HepG2 (cell line): ENCODE measurements around the gene PLCL1. TPM values are rescaled to one million over a fixed set of nuclear protein-coding genes. Genes with fewer than 3 reads are reported as not detected.
A peak's percentile ranks its signal among the peaks of the same experiment; 100 is the strongest.
"Not testable (repeated sequence)": the region's sequence is repeated elsewhere in the genome, so short reads cannot be mapped to it uniquely, and the experiment has no call there.

Source experiments
- ATAC-seq: fragments of 200-7000 bp; cut with Tn5 transposase; 3 replicates; pipeline ENCODE4 v1.9.1; 2020; ENCODE audit warnings: mild to moderate bottlenecking, moderate library complexity
- BruUV-seq: library from RNA; stranded (reverse); fragments of 400-500 nt; replicated peaks from 2 replicates; lab custom pipeline; 2021; lab: Mats Ljungman, UMichigan
- CTCF ChIA-PET: fragments of 300-600 bp; formaldehyde crosslinking; extraction: SDS; loops from one replicate; lab custom pipeline; 2021; ENCODE audit warnings: low total read pairs, inconsistent platforms, low intra/inter-chr PET ratio; lab: Yijun Ruan, JAX
- POLR2A ChIA-PET: fragments of 350-600 bp; sonication (Branson Sonifier 250); formaldehyde crosslinking; loops from one replicate; lab custom pipeline; 2020; ENCODE audit warnings: antibody characterized with exemption, inconsistent platforms; lab: Yijun Ruan, JAX
- DNase-seq: peaks from one replicate; pipeline ENCODE4 v3.0.0-alpha.2; 2015; ENCODE audit warnings: low spot score
- FAIRE-seq: peaks from 3 replicates; lab custom pipeline; 2011; peaks lifted over from hg19 to GRCh38; lab: Jason Lieb, UNC
- H2AFZ ChIP-seq: one replicate; pipeline ENCODE4 v1.6.1; 2011; ENCODE audit warnings: low read length, inconsistent platforms
- H3K27ac ChIP-seq: fragments of 300-600 bp; 3 replicates; pipeline ENCODE4 v1.8.0; 2011; ENCODE audit warnings: mixed run types, mild to moderate bottlenecking, mixed read lengths, low read length, inconsistent platforms; ENCODE audit not compliant: insufficient read depth; ENCODE audit errors: extremely low read length
- H3K27me3 ChIP-seq, 2 experiments: fragments of 200-600 bp in 1 of 2; 2 replicates in 1 of 2; 3 replicates in 1 of 2; pipeline versions ENCODE4 v1.6.0 to v1.8.0; 2011; ENCODE audit warnings: low read length in 2 of 2, mild to moderate bottlenecking in 2 of 2, moderate library complexity in 2 of 2, inconsistent platforms in 1 of 2; ENCODE audit not compliant: insufficient read depth in 2 of 2, control insufficient read depth in 1 of 2
- H3K36me3 ChIP-seq, 2 experiments: fragments of 200-600 bp in 1 of 2; replicated peaks in 1 of 2; 2 replicates in 1 of 2; 3 replicates in 1 of 2; pipeline versions ENCODE4 v1.5.1 to v1.8.0; 2011; ENCODE audit warnings: low read length in 2 of 2, inconsistent platforms in 1 of 2; ENCODE audit not compliant: insufficient read depth in 2 of 2, control insufficient read depth in 1 of 2
- H3K4me1 ChIP-seq: 2 replicates; pipeline ENCODE4 v1.5.1; 2012; ENCODE audit warnings: low read length, inconsistent platforms; ENCODE audit not compliant: insufficient read depth
- H3K4me2 ChIP-seq: 2 replicates; pipeline ENCODE4 v1.6.0; 2011; ENCODE audit warnings: low read depth, low read length, inconsistent platforms
- H3K4me3 ChIP-seq, 3 experiments: fragments of 200-600 bp in 1 of 3; sonication (generic), shearing (Covaris generic) in 1 of 3; replicated peaks in 1 of 3; 2 replicates each; pipeline ENCODE4 v1.5.1; 2011 to 2016; ENCODE audit warnings: low read length in 3 of 3, inconsistent platforms in 2 of 3, low read depth in 2 of 3, mild to moderate bottlenecking in 2 of 3, control low read depth in 1 of 3, mixed read lengths in 1 of 3; ENCODE audit not compliant: insufficient read depth in 1 of 3
- H3K79me2 ChIP-seq: one replicate; pipeline ENCODE4 v1.6.1; 2011; ENCODE audit warnings: low read length, inconsistent platforms; ENCODE audit not compliant: insufficient read depth
- H3K9ac ChIP-seq: 2 replicates; pipeline ENCODE4 v1.6.0; 2011; ENCODE audit warnings: mild to moderate bottlenecking, low read depth, low read length, inconsistent platforms; ENCODE audit not compliant: insufficient read depth
- H3K9me3 ChIP-seq: 2 replicates; pipeline ENCODE4 v1.5.1; 2012; ENCODE audit warnings: mild to moderate bottlenecking, low read length
- H4K20me1 ChIP-seq: 2 replicates; pipeline ENCODE4 v1.6.0; 2011; ENCODE audit warnings: inconsistent platforms, mild to moderate bottlenecking, low read length, moderate library complexity; ENCODE audit not compliant: insufficient read depth
- ISX ChIP-seq: sonication (generic); formaldehyde crosslinking; conservative IDR thresholded peaks from 2 replicates; pipeline ENCODE4 v1.5.0; 2020; ENCODE audit warnings: missing genetic modification reagents
- MNT ChIP-seq: fragments of 450-650 bp; IDR thresholded peaks from 2 replicates; pipeline ENCODE4 v1.6.1; 2016
- NBN ChIP-seq: fragments of 450-650 bp; conservative IDR thresholded peaks from 2 replicates; pipeline ENCODE4 v1.6.1; 2017
- NFYB ChIP-seq: sonication (generic); formaldehyde crosslinking; IDR thresholded peaks from 2 replicates; pipeline ENCODE4 v1.4.0; 2020; ENCODE audit warnings: missing genetic modification reagents
- PRDM10 ChIP-seq: sonication (generic); formaldehyde crosslinking; IDR thresholded peaks from 2 replicates; pipeline ENCODE4 v1.4.0; 2020; ENCODE audit warnings: low read depth, missing genetic modification reagents
- ZBTB21 ChIP-seq: sonication (generic); formaldehyde crosslinking; IDR thresholded peaks from 2 replicates; pipeline ENCODE4 v1.4.0; 2020; ENCODE audit warnings: missing genetic modification reagents
- ZFP82 ChIP-seq: sonication (generic); formaldehyde crosslinking; IDR thresholded peaks from 2 replicates; pipeline ENCODE4 v1.5.1; 2020; ENCODE audit warnings: mild to moderate bottlenecking, missing genetic modification reagents, borderline replicate concordance
- ZFP90 ChIP-seq: sonication (generic); formaldehyde crosslinking; IDR thresholded peaks from 2 replicates; pipeline ENCODE4 v1.8.0; 2022; ENCODE audit warnings: missing genetic modification reagents, mild to moderate bottlenecking, inconsistent platforms, borderline replicate concordance
- ZNF207 ChIP-seq: fragments of 450-650 bp; IDR thresholded peaks from 2 replicates; pipeline ENCODE4 v1.6.1; 2016; ENCODE audit warnings: antibody characterized with exemption, borderline replicate concordance
- ZNF432 ChIP-seq: sonication (generic); formaldehyde crosslinking; IDR thresholded peaks from 2 replicates; pipeline ENCODE4 v1.5.0; 2020; ENCODE audit warnings: missing genetic modification reagents, mild to moderate bottlenecking, borderline replicate concordance
- ZNF768 ChIP-seq: sonication (generic); formaldehyde crosslinking; IDR thresholded peaks from 2 replicates; pipeline ENCODE4 v1.4.0; 2020; ENCODE audit warnings: missing genetic modification reagents
- ZNF816 ChIP-seq: sonication (generic); formaldehyde crosslinking; IDR thresholded peaks from 2 replicates; pipeline ENCODE4 v1.8.0; 2022; ENCODE audit warnings: missing genetic modification reagents, mild to moderate bottlenecking, borderline replicate concordance
- WGBS: methylation state at CpG from one replicate; pipeline ENCODE4 v1.1.6; 2017; ENCODE audit warnings: low lambda C conversion rate; 5-methylcytosine and 5-hydroxymethylcytosine counted together
- in situ Hi-C: cut with HindIII; loops from 2 replicates; pipeline ENCODE4 v1.10.0; 2017; ENCODE audit warnings: low pct_unique_long_range_greater_than_20kb; ENCODE audit not compliant: extremely low pct_ligation_motif_present
- intact Hi-C: fragments of 100-400 bp; cut with micrococcal nuclease; formaldehyde crosslinking; loops from one replicate; pipeline ENCODE4 v1.10.0; 2022; ENCODE audit not compliant: unreplicated experiment
- polyA plus RNA-seq, 8 experiments: library from polyadenylated mRNA; depleted of rRNA in 3 of 8; stranded (reverse) in 7 of 8; unstranded in 1 of 8; fragments of >200 nt; fragmentation: Illumina TruSeq in 4 of 8; extraction: Trizol in 4 of 8; gene quantifications; 2 replicates each; pipeline versions ENCODE4 v1.2.1 to v1.2.3, GENCODE V29; 2011 to 2016; ENCODE audit warnings: low read depth in 4 of 8, missing spikeins in 1 of 8, mixed read lengths in 1 of 8; ENCODE audit not compliant: insufficient read depth in 1 of 8
- total RNA-seq, 5 experiments: library from RNA; depleted of rRNA; stranded (reverse); fragments of >200 nt; fragmentation: Illumina TruSeq; extraction: Trizol; gene quantifications; 2 replicates each; pipeline ENCODE4 v1.2.3, GENCODE V29; 2016; ENCODE audit warnings: low read depth in 1 of 5
- TF ChIP-seq, protein P1 (sequence below): sonication (generic); formaldehyde crosslinking; IDR thresholded peaks from 2 replicates; pipeline ENCODE4 v1.8.1; 2023; ENCODE audit warnings: mild to moderate bottlenecking, moderate library complexity, missing genetic modification reagents

The PLCL1 gene
- total and polyA plus RNA-seq, 2 of the 13 experiments (the other 11 are each of a cell fraction or from before 2014, with no cell fraction given) = not detected

DNA sequence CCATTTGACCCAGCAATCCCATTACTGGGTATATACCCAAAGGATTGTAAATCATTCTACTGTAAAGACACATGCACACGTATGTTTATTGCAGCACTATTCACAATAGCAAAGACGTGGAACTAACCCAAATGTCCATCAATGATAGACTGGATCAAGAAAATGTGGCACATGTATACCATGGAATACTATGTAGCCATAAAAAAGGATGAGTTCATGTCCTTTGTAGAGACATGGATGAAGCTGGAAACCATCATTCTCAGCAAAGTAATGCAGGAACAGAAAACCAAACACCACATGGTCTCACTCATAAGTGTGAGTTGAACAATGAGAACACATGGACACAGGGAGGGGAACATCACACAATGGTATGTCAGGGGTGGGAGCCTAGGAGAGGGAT is 30.4 kb downstream of the PLCL1 start:
- POLR2A ChIA-PET, DNase-seq, H3K27me3 ChIP-seq, H3K79me2 ChIP-seq, H2AFZ ChIP-seq, intact Hi-C loops, FAIRE-seq, H4K20me1 ChIP-seq, H3K36me3 ChIP-seq, ATAC-seq, H3K27ac ChIP-seq, CTCF ChIA-PET, H3K4me2 ChIP-seq, BruUV-seq, H3K4me3 ChIP-seq, H3K9ac ChIP-seq, H3K9me3 ChIP-seq, H3K4me1 ChIP-seq, in situ Hi-C loops: not testable (repeated sequence)
- 16% methylated on average over 2 of the region's 2 CpGs for WGBS
- TF ChIP-seq MNT = peak; percentile 23; the same call in 1 of the 2 replicates

GRCh38 chr2:197835293-197835692 is 30.9 kb downstream of the PLCL1 start:
- H3K4me1 ChIP-seq = no peaks in the 10 kb centered on the region
- in situ Hi-C loops = no loop called here
- no peak overlapping the region for H2AFZ ChIP-seq
- 16% methylated on average over 4 of the region's 4 CpGs for WGBS
- H4K20me1 ChIP-seq = no peaks in the 10 kb centered on the region
- H3K27me3 ChIP-seq = peaks cover 0 to 3% of the 10 kb centered on the region in 2 experiments; a peak in 1 of 5 replicates
- intact Hi-C loops = no loop called here
- H3K36me3 ChIP-seq = no peaks in the 10 kb centered on the region
- no peak overlapping the region for H3K4me2 ChIP-seq
- DNase-seq = no peak
- no peak overlapping the region for H3K4me3 ChIP-seq
- no peak overlapping the region for H3K9ac ChIP-seq
- ChIA-PET POLR2A (no interaction called here), CTCF (no interaction called here)
- H3K79me2 ChIP-seq = no peaks in the 10 kb centered on the region
- BruUV-seq = no TSS peak
- no peak overlapping the region for H3K27ac ChIP-seq
- FAIRE-seq = no peak
- no peak for ATAC-seq
- no peaks in the 10 kb centered on the region for H3K9me3 ChIP-seq
- TF ChIP-seq ISX = no peak
- TF ChIP-seq ZFP82 = no peak
- TF ChIP-seq ZNF207 = no peak
- TF ChIP-seq ZFP90 (CRISPR knock-in tag) = no peak
- no peak for TF ChIP-seq NFYB
- TF ChIP-seq ZNF768 (CRISPR knock-in tag) = no peak
- no peak for TF ChIP-seq ZNF432 (CRISPR knock-in tag)
- TF ChIP-seq PRDM10 (CRISPR knock-in tag) = no peak
- no peak for TF ChIP-seq ZNF816
- no peak for TF ChIP-seq ZBTB21 (CRISPR knock-in tag)
- no peak for TF ChIP-seq NBN
- TF ChIP-seq, protein P1, sequence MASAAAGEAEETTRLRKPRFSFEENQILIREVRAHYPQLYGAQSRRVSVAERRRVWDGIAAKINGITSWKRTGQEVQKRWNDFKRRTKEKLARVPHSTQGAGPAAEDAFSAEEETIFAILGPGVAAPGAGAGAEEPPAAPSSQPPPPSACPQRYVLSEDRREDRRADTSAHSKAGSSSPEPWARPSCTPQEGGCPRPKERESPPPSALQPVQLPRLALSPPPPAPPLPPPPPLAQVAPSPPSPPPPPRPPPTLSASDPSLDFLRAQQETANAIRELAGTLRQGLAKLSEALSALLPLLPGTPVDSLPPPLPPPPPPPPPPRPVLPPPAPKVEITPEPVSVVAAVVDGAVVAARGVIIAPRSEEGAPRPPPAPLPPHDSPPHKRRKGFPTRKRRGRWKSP (CRISPR knock-in tag) = no peak
